MM.1S (cell line): Measurements from ENCODE around the gene DIRAS1.

Experiments used
- DNase-seq: peaks from one replicate; pipeline ENCODE4 v3.0.0-alpha.2; 2015
- H2AFZ ChIP-seq: fragments of 300-600 bp; sonication (generic); 2 replicates; pipeline ENCODE4 v1.6.0; 2016; ENCODE audit warnings: antibody characterized with exemption, low read length
- H3F3A ChIP-seq: fragments of 300-600 bp; sonication (generic); 2 replicates; pipeline ENCODE4 v1.6.1; 2016; ENCODE audit warnings: mild to moderate bottlenecking, antibody characterized with exemption, low read length, moderate library complexity, mixed read lengths; ENCODE audit not compliant: insufficient read depth
- H3K27ac ChIP-seq: fragments of 300-600 bp; sonication (generic); 2 replicates; pipeline ENCODE4 v1.5.1; 2016; ENCODE audit warnings: mild to moderate bottlenecking, low read length
- H3K27me3 ChIP-seq: fragments of 300-600 bp; sonication (generic); replicated peaks from 2 replicates; pipeline ENCODE4 v1.6.0; 2016; ENCODE audit warnings: low read length; ENCODE audit not compliant: insufficient read depth
- H3K36me3 ChIP-seq: fragments of 300-600 bp; sonication (generic); replicated peaks from 2 replicates; pipeline ENCODE4 v1.6.1; 2016; ENCODE audit warnings: mild to moderate bottlenecking, low read length, mixed read lengths; ENCODE audit not compliant: insufficient read depth
- H3K4me1 ChIP-seq: fragments of 300-600 bp; sonication (generic); 2 replicates; pipeline ENCODE4 v1.6.1; 2016; ENCODE audit warnings: low read length, mixed read lengths
- H3K4me2 ChIP-seq: fragments of 300-600 bp; sonication (generic); 2 replicates; pipeline ENCODE4 v1.6.0; 2016; ENCODE audit warnings: low read depth, low read length
- H3K4me3 ChIP-seq: fragments of 300-600 bp; sonication (generic); 2 replicates; pipeline ENCODE4 v1.5.1; 2016; ENCODE audit warnings: low read length, mixed read lengths
- H3K79me2 ChIP-seq: fragments of 300-600 bp; sonication (generic); 2 replicates; pipeline ENCODE4 v1.6.1; 2016; ENCODE audit warnings: mixed run types, low read length, mixed read lengths
- H3K9ac ChIP-seq: fragments of 300-600 bp; sonication (generic); 2 replicates; pipeline ENCODE4 v1.6.1; 2016; ENCODE audit warnings: low read length, mixed read lengths
- H3K9me2 ChIP-seq: fragments of 300-600 bp; sonication (generic); replicated peaks from 2 replicates; pipeline ENCODE4 v1.6.1; 2016; ENCODE audit warnings: mild to moderate bottlenecking, low read length, mixed read lengths; ENCODE audit not compliant: insufficient read depth
- H3K9me3 ChIP-seq: fragments of 300-600 bp; sonication (generic); replicated peaks from 2 replicates; pipeline ENCODE4 v1.6.1; 2016; ENCODE audit warnings: mild to moderate bottlenecking, low read length, mixed read lengths; ENCODE audit not compliant: insufficient read depth
- H4K20me1 ChIP-seq: fragments of 300-600 bp; sonication (generic); 2 replicates; pipeline ENCODE4 v1.6.1; 2016; ENCODE audit warnings: mild to moderate bottlenecking, low read length, moderate library complexity, mixed read lengths; ENCODE audit not compliant: insufficient read depth
- EZH2 ChIP-seq: fragments of 300-600 bp; sonication (generic); optimal IDR thresholded peaks from 2 replicates; pipeline ENCODE3; 2017; ENCODE audit warnings: low read depth, mild to moderate bottlenecking, antibody characterized with exemption, low read length, mixed read lengths
- EZH2phosphoT487 ChIP-seq: fragments of 300-600 bp; sonication (generic); IDR thresholded peaks from 2 replicates; pipeline ENCODE4 v1.6.1; 2018; ENCODE audit warnings: antibody characterized with exemption, low read length
- TF ChIP-seq, protein P1 (sequence below): fragments of 300-600 bp; sonication (generic); IDR thresholded peaks from 2 replicates; pipeline ENCODE4 v1.5.1; 2016; ENCODE audit warnings: antibody characterized with exemption, low read length, mixed read lengths

The DIRAS1 gene

DNA sequence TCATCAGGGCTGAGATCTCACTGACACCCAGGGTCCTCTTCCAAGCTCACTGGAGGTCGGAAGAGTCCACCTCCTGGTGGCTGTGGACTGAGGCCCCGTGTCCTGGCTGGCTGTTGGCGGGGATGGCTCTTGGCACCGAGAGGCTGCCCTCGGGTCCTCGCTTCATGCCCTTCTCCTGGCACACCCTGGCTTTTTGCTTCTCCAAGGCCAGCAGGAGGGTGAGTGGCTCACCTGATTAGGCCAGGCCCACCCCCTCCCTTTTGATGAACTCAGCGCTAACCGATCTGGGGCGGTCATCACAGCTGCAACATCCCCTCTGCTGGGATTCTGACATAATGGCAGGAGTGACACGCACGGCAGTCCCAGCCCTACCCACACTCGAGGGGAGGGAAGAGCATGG lies 14.2 kb upstream of the DIRAS1 start:
- Histone ChIP-seq H3K9me3 (no peaks in the 10 kb centered on the region), H2AFZ (no peak overlapping the region), H4K20me1 (no peaks in the 10 kb centered on the region), H3K4me1 (no peaks in the 10 kb centered on the region), H3K9ac (no peak overlapping the region), H3K36me3 (no peaks in the 10 kb centered on the region; the same call in 1 of the 2 replicates), H3K27me3 (no peaks in the 10 kb centered on the region), H3K27ac (no peak overlapping the region), H3K9me2 (no peaks in the 10 kb centered on the region), H3K4me2 (no peak overlapping the region), H3K79me2 (peaks cover 35% of the 10 kb centered on the region), H3K4me3 (no peak overlapping the region), H3F3A (no peaks in the 10 kb centered on the region; the same call in 1 of the 2 replicates)
- TF ChIP-seq EZH2phosphoT487: no peak
- TF ChIP-seq, protein P1, sequence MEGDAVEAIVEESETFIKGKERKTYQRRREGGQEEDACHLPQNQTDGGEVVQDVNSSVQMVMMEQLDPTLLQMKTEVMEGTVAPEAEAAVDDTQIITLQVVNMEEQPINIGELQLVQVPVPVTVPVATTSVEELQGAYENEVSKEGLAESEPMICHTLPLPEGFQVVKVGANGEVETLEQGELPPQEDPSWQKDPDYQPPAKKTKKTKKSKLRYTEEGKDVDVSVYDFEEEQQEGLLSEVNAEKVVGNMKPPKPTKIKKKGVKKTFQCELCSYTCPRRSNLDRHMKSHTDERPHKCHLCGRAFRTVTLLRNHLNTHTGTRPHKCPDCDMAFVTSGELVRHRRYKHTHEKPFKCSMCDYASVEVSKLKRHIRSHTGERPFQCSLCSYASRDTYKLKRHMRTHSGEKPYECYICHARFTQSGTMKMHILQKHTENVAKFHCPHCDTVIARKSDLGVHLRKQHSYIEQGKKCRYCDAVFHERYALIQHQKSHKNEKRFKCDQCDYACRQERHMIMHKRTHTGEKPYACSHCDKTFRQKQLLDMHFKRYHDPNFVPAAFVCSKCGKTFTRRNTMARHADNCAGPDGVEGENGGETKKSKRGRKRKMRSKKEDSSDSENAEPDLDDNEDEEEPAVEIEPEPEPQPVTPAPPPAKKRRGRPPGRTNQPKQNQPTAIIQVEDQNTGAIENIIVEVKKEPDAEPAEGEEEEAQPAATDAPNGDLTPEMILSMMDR: no peak
- no peak for TF ChIP-seq EZH2
- no peak for DNase-seq

- TF ChIP-seq EZH2phosphoT487 (no peak), EZH2 (no peak)
- TF ChIP-seq, protein P1: no peak
- Histone ChIP-seq H3K9ac (no peak overlapping the region), H3K79me2 (peaks cover 35% of the 10 kb centered on the region)
These were observed 13.6 kb upstream of the DIRAS1 start for GRCh38 chr19:2734589-2735288.

GRCh38 chr19:2733930-2734588 lies 12.9 kb upstream of the DIRAS1 start:
- Histone ChIP-seq H3K9ac (no peak overlapping the region), H3K27ac (no peak overlapping the region), H3F3A (no peaks in the 10 kb centered on the region), H3K79me2 (peaks cover 28% of the 10 kb centered on the region), H3K27me3 (no peaks in the 10 kb centered on the region), H3K9me2 (no peaks in the 10 kb centered on the region), H3K4me1 (no peaks in the 10 kb centered on the region), H2AFZ (no peak overlapping the region), H3K36me3 (no peaks in the 10 kb centered on the region; the same call in 1 of the 2 replicates), H3K4me2 (no peak overlapping the region), H4K20me1 (no peaks in the 10 kb centered on the region), H3K9me3 (no peaks in the 10 kb centered on the region), H3K4me3 (no peak overlapping the region)
- no peak for DNase-seq
- no peak for TF ChIP-seq EZH2phosphoT487
- TF ChIP-seq, protein P1: no peak
- no peak for TF ChIP-seq EZH2

More at GRCh38 chr19:2734589-2735288, 13.6 kb upstream of the DIRAS1 start:
- Histone ChIP-seq H3K9me3 (no peaks in the 10 kb centered on the region), H4K20me1 (no peaks in the 10 kb centered on the region), H2AFZ (no peak overlapping the region), H3F3A (no peaks in the 10 kb centered on the region; the same call in 1 of the 2 replicates), H3K36me3 (no peaks in the 10 kb centered on the region; the same call in 1 of the 2 replicates), H3K4me1 (no peaks in the 10 kb centered on the region), H3K9me2 (no peaks in the 10 kb centered on the region), H3K27me3 (no peaks in the 10 kb centered on the region), H3K4me3 (no peak overlapping the region), H3K4me2 (no peak overlapping the region), H3K27ac (no peak overlapping the region)
- DNase-seq: no peak
